Lower leg skin (tissue), 3 donors: ENCODE data around the gene ABHD12.

Source experiments
- CTCF ChIP-seq, 3 donors: fragments of 450-650 bp; IDR thresholded peaks; one replicate each; pipeline ENCODE4 v1.5.1; 2016; ENCODE audit warnings: antibody characterized with exemption in 3 of 3, mild to moderate bottlenecking in 3 of 3, moderate library complexity in 2 of 3
- POLR2A ChIP-seq, 2 donors: fragments of 450-650 bp; IDR thresholded peaks; one replicate each; pipeline ENCODE4 v1.6.1; 2016 to 2017; ENCODE audit warnings: antibody characterized with exemption in 2 of 2, mild to moderate bottlenecking in 1 of 2, moderate library complexity in 1 of 2

DNA sequence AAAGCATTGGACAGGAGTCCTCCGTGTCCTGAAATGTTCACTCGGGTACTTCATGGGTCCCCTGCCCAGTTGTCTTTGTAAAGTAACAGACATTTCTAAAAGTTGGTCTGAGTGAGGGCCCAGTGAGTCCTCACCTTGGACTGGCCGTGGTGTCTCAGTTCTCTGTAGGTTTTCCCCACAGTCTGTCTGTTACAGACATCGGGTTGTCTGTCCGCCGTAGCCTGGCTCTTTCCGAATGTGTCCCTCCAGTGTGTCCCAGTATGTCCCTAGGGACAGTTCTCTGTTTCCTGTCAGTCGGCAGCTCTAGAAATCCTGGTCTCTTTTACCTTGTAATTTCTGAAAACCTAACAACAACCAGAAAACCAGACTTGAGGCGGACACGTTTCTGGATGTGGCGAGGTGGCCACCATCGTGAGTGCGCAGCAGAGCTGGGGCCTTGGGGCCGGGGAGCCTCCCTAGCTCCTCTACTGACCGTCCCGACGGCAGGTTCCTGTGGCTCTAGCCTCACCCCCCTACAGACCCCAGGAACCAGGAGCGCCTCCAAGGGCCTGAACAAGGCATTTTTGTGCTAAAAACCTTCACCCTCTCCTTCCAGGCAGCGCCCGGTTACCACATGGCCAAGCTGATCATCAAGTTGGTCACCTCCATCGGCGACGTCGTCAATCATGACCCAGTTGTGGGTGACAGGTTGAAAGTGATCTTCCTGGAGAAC is 100.6 kb downstream of the ABHD12 start:
- no peak for TF ChIP-seq CTCF (IDR thresholded peaks at IDR 0.05)
- TF ChIP-seq POLR2A (IDR thresholded peaks at IDR 0.05) = no peak
